Measurements from ENCODE around the gene LITAF.

GRCh38 chr16:11602321-11602720 is 15.6 kb upstream of the LITAF start:
- TF ChIP-seq CTCF (IDR thresholded peaks at IDR 0.05) (no peak), TEAD4 (IDR thresholded peaks at IDR 0.05; ENCODE audit: borderline replicate concordance, insufficient read depth) (no peak), SIN3A (IDR thresholded peaks at IDR 0.05; ENCODE audit: borderline replicate concordance, low read depth, low read length) (no peak), RXRA (IDR thresholded peaks at IDR 0.05; ENCODE audit: borderline replicate concordance, low read depth) (no peak), POLR2AphosphoS5 (IDR thresholded peaks at IDR 0.05; ENCODE audit: low read depth, low read length) (no peak), EP300 (IDR thresholded peaks at IDR 0.05; ENCODE audit: borderline replicate concordance in 1 of 2, low read depth in 1 of 2, low read length in 1 of 2) (no peak), TAF1 (IDR thresholded peaks at IDR 0.05; ENCODE audit: borderline replicate concordance, low read depth, low read length) (no peak), TCF12 (IDR thresholded peaks at IDR 0.05) (no peak), EZH2phosphoT487 (IDR thresholded peaks at IDR 0.05; ENCODE audit: borderline replicate concordance, low read depth) (no peak), SMC3 (IDR thresholded peaks at IDR 0.05; ENCODE audit: low read depth, low read length) (no peak), RAD21 (IDR thresholded peaks at IDR 0.05; ENCODE audit: low read length) (no peak)

Data from SK-N-SH (cell line).